T-helper 2 cell (primary cell): ENCODE measurements around the gene FCN3.

Experiments used
- DNase-seq, 5 experiments: peaks; one replicate each; pipeline versions ENCODE4 v3.0.0 to v3.0.0-alpha.2; 2012 to 2022

The FCN3 gene

GRCh38 chr1:27339213-27339612 lies 35.4 kb downstream of the FCN3 start:
- no peak for DNase-seq

- DNase-seq, result no peak
Observed at GRCh38 chr1:27338751-27339150, 35.9 kb downstream of the FCN3 start.

GRCh38 chr1:27336756-27337155 lies 37.9 kb downstream of the FCN3 start:
- DNase-seq, result no peak

GRCh38 chr1:27335506-27336422 lies 38.9 kb downstream of the FCN3 start:
- DNase-seq, result no peak

GRCh38 chr1:27333717-27334279 lies 40.8 kb downstream of the FCN3 start:
- DNase-seq, result no peak

- peak; percentile 27 to 60 (median 47) for DNase-seq
Observed at GRCh38 chr1:27332536-27333281, 41.9 kb downstream of the FCN3 start.

- no peak for DNase-seq
Observed at GRCh38 chr1:27331922-27332321, 42.7 kb downstream of the FCN3 start.

GRCh38 chr1:27331426-27331825 lies 43.2 kb downstream of the FCN3 start:
- DNase-seq, result no peak

- no peak for DNase-seq
Observed at GRCh38 chr1:27330786-27331185, 43.8 kb downstream of the FCN3 start.

GRCh38 chr1:27327964-27328363 lies 46.7 kb downstream of the FCN3 start:
- DNase-seq, result no peak

GRCh38 chr1:27325286-27325685 lies 49.3 kb downstream of the FCN3 start:
- no peak for DNase-seq

- peak in 1 of 5 experiments; percentile 19 for DNase-seq
Observed at GRCh38 chr1:27322569-27323240, 51.9 kb downstream of the FCN3 start.

GRCh38 chr1:27321813-27322568 lies 52.6 kb downstream of the FCN3 start, which contains the start of gene TMEM222:
Gene TMEM222 (plus strand): TSS chr1:27322163. CDS start chr1:27322198, 35 bp downstream.
- peak; percentile 94 to 99 (median 97) for DNase-seq
